IMR-90 (cell line): ENCODE results near the gene PCNP. TPM values are rescaled to one million over a fixed set of nuclear protein-coding genes. Genes with fewer than 3 reads are reported as not detected.

Experiments used
- ATAC-seq: fragments of 200-7000 bp; cut with Tn5 transposase; 2 replicates; pipeline ENCODE4 v1.9.1; 2020; ENCODE audit warnings: low read depth, mild to moderate bottlenecking, moderate library complexity
- BruUV-seq: library from RNA; stranded (reverse); fragments of 400-500 nt; replicated peaks from 2 replicates; lab custom pipeline; 2021; lab: Mats Ljungman, UMichigan
- CTCF ChIA-PET: fragments of 300-600 bp; formaldehyde crosslinking; extraction: SDS; loops from one replicate; lab custom pipeline; 2021; ENCODE audit warnings: antibody characterized with exemption; lab: Yijun Ruan, JAX
- POLR2A ChIA-PET: fragments of 300-600 bp; sonication (Branson Sonifier 250); formaldehyde crosslinking; loops from one replicate; lab custom pipeline; 2022; ENCODE audit warnings: antibody characterized with exemption; ENCODE audit not compliant: unreplicated experiment; lab: Charles Lee
- DNase-seq: peaks from one replicate; pipeline ENCODE4 v3.0.0; 2013
- H2AFZ ChIP-seq: replicated peaks from 2 replicates; pipeline ENCODE3; 2013; ENCODE audit warnings: low read length, mild to moderate bottlenecking; ENCODE audit not compliant: poor library complexity
- H2AK5ac ChIP-seq: 2 replicates; pipeline ENCODE4 v1.6.1; 2013; ENCODE audit warnings: low read depth, low read length, inconsistent platforms
- H2AK9ac ChIP-seq: replicated peaks from 2 replicates; pipeline ENCODE3; 2013; ENCODE audit warnings: mild to moderate bottlenecking, low read depth, low read length, moderate library complexity; ENCODE audit not compliant: poor library complexity
- H2BK120ac ChIP-seq: 2 replicates; pipeline ENCODE4 v1.6.1; 2013; ENCODE audit warnings: low read depth, low read length, inconsistent platforms
- H2BK15ac ChIP-seq: 3 replicates; pipeline ENCODE4 v1.6.1; 2013; ENCODE audit warnings: low read depth, low read length, inconsistent platforms
- H2BK20ac ChIP-seq: 2 replicates; pipeline ENCODE4 v1.6.1; 2013; ENCODE audit warnings: low read depth, mild to moderate bottlenecking, inconsistent platforms, low read length, moderate library complexity
- H2BK5ac ChIP-seq: 2 replicates; pipeline ENCODE4 v1.6.1; 2013; ENCODE audit warnings: mild to moderate bottlenecking, low read depth, low read length, inconsistent platforms; ENCODE audit not compliant: poor library complexity, severe bottlenecking
- H3K14ac ChIP-seq: replicated peaks from 2 replicates; pipeline ENCODE4 v1.6.1; 2013; ENCODE audit warnings: low read depth, low read length, inconsistent platforms
- H3K18ac ChIP-seq: 2 replicates; pipeline ENCODE4 v1.6.1; 2013; ENCODE audit warnings: low read depth, low read length, control low read depth
- H3K23ac ChIP-seq: 2 replicates; pipeline ENCODE4 v1.6.1; 2013; ENCODE audit warnings: low read depth, low read length, inconsistent platforms
- H3K27ac ChIP-seq: 2 replicates; pipeline ENCODE4 v1.5.1; 2013; ENCODE audit warnings: mild to moderate bottlenecking, control low read depth, low read length; ENCODE audit not compliant: insufficient read depth
- H3K27me3 ChIP-seq: 2 replicates; pipeline ENCODE4 v1.6.1; 2013; ENCODE audit warnings: low read length; ENCODE audit not compliant: control insufficient read depth, insufficient read depth
- H3K36me3 ChIP-seq: 2 replicates; pipeline ENCODE4 v1.6.1; 2013; ENCODE audit warnings: low read length, mixed read lengths; ENCODE audit not compliant: control insufficient read depth, insufficient read depth
- H3K4ac ChIP-seq: 2 replicates; pipeline ENCODE4 v1.6.1; 2013; ENCODE audit warnings: low read depth, low read length, inconsistent platforms
- H3K4me1 ChIP-seq: 2 replicates; pipeline ENCODE4 v1.6.1; 2013; ENCODE audit warnings: low read length, mixed read lengths; ENCODE audit not compliant: control insufficient read depth, insufficient read depth
- H3K4me2 ChIP-seq: 2 replicates; pipeline ENCODE4 v1.6.1; 2013; ENCODE audit warnings: low read depth, mild to moderate bottlenecking, control low read depth, low read length, moderate library complexity
- H3K4me3 ChIP-seq: 2 replicates; pipeline ENCODE4 v1.5.1; 2013; ENCODE audit warnings: low read depth, mild to moderate bottlenecking, control low read depth, low read length, moderate library complexity; ENCODE audit not compliant: insufficient read depth
- H3K56ac ChIP-seq: 2 replicates; pipeline ENCODE4 v1.6.1; 2013; ENCODE audit warnings: low read length, inconsistent platforms; ENCODE audit not compliant: insufficient read depth; ENCODE audit errors: extremely low read depth
- H3K79me1 ChIP-seq, 2 experiments: 2 replicates each; pipeline ENCODE4 v1.6.1; 2013; ENCODE audit warnings: low read length in 2 of 2, inconsistent platforms in 1 of 2, low read depth in 1 of 2
- H3K9ac ChIP-seq: 2 replicates; pipeline ENCODE4 v1.6.1; 2013; ENCODE audit warnings: low read depth, low read length, control low read depth
- H3K9me1 ChIP-seq: 2 replicates; pipeline ENCODE4 v1.6.1; 2013; ENCODE audit warnings: low read length, inconsistent platforms; ENCODE audit not compliant: insufficient read depth
- H3K9me3 ChIP-seq: 2 replicates; pipeline ENCODE4 v1.6.1; 2013; ENCODE audit warnings: low read length; ENCODE audit not compliant: control insufficient read depth, insufficient read depth
- H4K20me1 ChIP-seq: 2 replicates; pipeline ENCODE4 v1.6.1; 2013; ENCODE audit warnings: low read length, inconsistent platforms; ENCODE audit not compliant: insufficient read depth
- H4K5ac ChIP-seq: 2 replicates; pipeline ENCODE4 v1.6.1; 2013; ENCODE audit warnings: mild to moderate bottlenecking, low read depth, low read length, control low read depth
- H4K8ac ChIP-seq, 2 experiments: 2 replicates each; pipeline ENCODE4 v1.6.1; 2013; ENCODE audit warnings: low read depth in 2 of 2, low read length in 2 of 2, control low read depth in 1 of 2, inconsistent platforms in 1 of 2
- H4K91ac ChIP-seq: 2 replicates; pipeline ENCODE4 v1.6.1; 2013; ENCODE audit warnings: low read depth, low read length, inconsistent platforms; ENCODE audit not compliant: insufficient read depth
- BHLHE40 ChIP-seq: fragments of 150-350 bp; IDR thresholded peaks from 2 replicates; pipeline ENCODE4 v1.6.1; 2016; ENCODE audit warnings: mild to moderate bottlenecking, low read depth, low read length
- CEBPB ChIP-seq: IDR thresholded peaks from 2 replicates; pipeline ENCODE4 v1.6.1; 2012; ENCODE audit warnings: low read depth, low read length, improper control_type of control experiment
- CHD1 ChIP-seq: IDR thresholded peaks from 2 replicates; pipeline ENCODE4 v1.6.1; 2012; ENCODE audit warnings: low read depth, low read length, improper control_type of control experiment
- CTCF ChIP-seq: conservative IDR thresholded peaks from 2 replicates; pipeline ENCODE4 v1.5.1; 2012; ENCODE audit warnings: mild to moderate bottlenecking, low read depth, low read length, improper control_type of control experiment
- FOS ChIP-seq: fragments of 150-350 bp; IDR thresholded peaks from 2 replicates; pipeline ENCODE4 v1.6.1; 2016; ENCODE audit warnings: low read depth, low read length
- MAFK ChIP-seq: IDR thresholded peaks from 2 replicates; pipeline ENCODE4 v1.6.1; 2012; ENCODE audit warnings: low read depth, low read length, improper control_type of control experiment
- MAZ ChIP-seq: IDR thresholded peaks from 2 replicates; pipeline ENCODE4 v1.6.1; 2012; ENCODE audit warnings: low read depth, mild to moderate bottlenecking, low read length, improper control_type of control experiment, moderate library complexity, borderline replicate concordance
- MXI1 ChIP-seq: IDR thresholded peaks from 2 replicates; pipeline ENCODE4 v1.6.1; 2012; ENCODE audit warnings: low read depth, mild to moderate bottlenecking, low read length, moderate library complexity, borderline replicate concordance
- NFE2L2 ChIP-seq: fragments of 150-350 bp; IDR thresholded peaks from 2 replicates; pipeline ENCODE4 v1.6.1; 2016; ENCODE audit warnings: low read depth, mild to moderate bottlenecking, low read length
- POLR2A ChIP-seq: IDR thresholded peaks from 2 replicates; pipeline ENCODE4 v1.6.1; 2012; ENCODE audit warnings: mild to moderate bottlenecking, low read depth, low read length
- RAD21 ChIP-seq: IDR thresholded peaks from 2 replicates; pipeline ENCODE4 v1.6.1; 2012; ENCODE audit warnings: low read length, improper control_type of control experiment
- RCOR1 ChIP-seq: IDR thresholded peaks from 2 replicates; pipeline ENCODE4 v1.6.1; 2012; ENCODE audit warnings: mild to moderate bottlenecking, low read length, improper control_type of control experiment; ENCODE audit not compliant: insufficient replicate concordance
- RFX5 ChIP-seq: IDR thresholded peaks from 2 replicates; pipeline ENCODE4 v1.8.0; 2012; ENCODE audit warnings: low read depth, mild to moderate bottlenecking, low read length, moderate library complexity
- SMC3 ChIP-seq: fragments of 150-350 bp; IDR thresholded peaks from 2 replicates; pipeline ENCODE4 v1.6.1; 2016; ENCODE audit warnings: low read depth, mild to moderate bottlenecking, antibody characterized with exemption, low read length, moderate library complexity
- WGBS, 2 experiments: methylation state at CpG; one replicate each; pipeline versions ENCODE4 v1.1.5 to v1.1.7; 2013; ENCODE audit warnings: missing lambda C conversion rate in 2 of 2; ENCODE audit not compliant: insufficient read length in 1 of 2; ENCODE audit errors: extremely low coverage in 2 of 2; 5-methylcytosine and 5-hydroxymethylcytosine counted together
- dilution Hi-C: fragments of 300-500 bp; cut with HindIII; formaldehyde crosslinking; loops from one replicate; pipeline ENCODE4 v1.14.3; 2018; ENCODE audit warnings: low sequenced_read_pairs; ENCODE audit not compliant: unreplicated experiment
- in situ Hi-C: fragments of 300-500 bp; cut with MboI; formaldehyde crosslinking; loops from 3 replicates; pipeline ENCODE4 v1.14.3; 2019; ENCODE audit warnings: low sequenced_read_pairs, inconsistent platforms, mixed read lengths
- intact Hi-C: fragments of 100-400 bp; cut with micrococcal nuclease; formaldehyde crosslinking; loops from 2 replicates; pipeline ENCODE4 v1.10.0; 2022
- polyA plus RNA-seq, 3 experiments: library from polyadenylated mRNA; depleted of rRNA; stranded (reverse); fragments of >200 nt; gene quantifications; 2 replicates each; pipeline ENCODE4 v1.2.3, GENCODE V29; 2012; ENCODE audit warnings: low replicate concordance in 1 of 3
- total RNA-seq: library from RNA; depleted of rRNA; stranded (reverse); fragments of >200 nt; gene quantifications from 2 replicates; pipeline ENCODE4 v1.2.3, GENCODE V29; 2012
- TF ChIP-seq, protein P1 (sequence below): fragments of 150-350 bp; IDR thresholded peaks from 2 replicates; pipeline ENCODE4 v1.6.1; 2017; ENCODE audit warnings: mild to moderate bottlenecking, antibody characterized with exemption, low read length, low read depth
- TF ChIP-seq, protein P2 (sequence below): fragments of 150-350 bp; IDR thresholded peaks from 2 replicates; pipeline ENCODE4 v1.6.1; 2016; ENCODE audit warnings: low read depth, mild to moderate bottlenecking, low read length, moderate library complexity, borderline replicate concordance

PCNP gene
- total and polyA plus RNA-seq, 2 of the 4 experiments (the other 2 are of a cell fraction) = 34.6 to 53.2 TPM

GRCh38 chr3:101633186-101633585 lies 59.2 kb downstream of the PCNP start:
- dilution Hi-C loops = no loop called here
- no peak overlapping the region for H3K23ac ChIP-seq
- ChIA-PET POLR2A (no interaction called here), CTCF (no interaction called here)
- H3K27me3 ChIP-seq = peaks cover 5% of the 10 kb centered on the region; the same call in 1 of the 2 replicates
- H2AFZ ChIP-seq = no peak overlapping the region
- in situ Hi-C loops = no loop called here
- no peaks in the 10 kb centered on the region for H3K4me1 ChIP-seq
- H2AK9ac ChIP-seq = no peak overlapping the region
- no peaks in the 10 kb centered on the region for H3K9me1 ChIP-seq
- TF ChIP-seq RAD21 (no peak), BHLHE40 (no peak), CEBPB (no peak), RFX5 (no peak), MAZ (no peak), CTCF (no peak), MXI1 (no peak), MAFK (no peak), CHD1 (no peak), POLR2A (no peak), NFE2L2 (no peak), RCOR1 (no peak), FOS (no peak), SMC3 (no peak)
- TF ChIP-seq, protein P1, sequence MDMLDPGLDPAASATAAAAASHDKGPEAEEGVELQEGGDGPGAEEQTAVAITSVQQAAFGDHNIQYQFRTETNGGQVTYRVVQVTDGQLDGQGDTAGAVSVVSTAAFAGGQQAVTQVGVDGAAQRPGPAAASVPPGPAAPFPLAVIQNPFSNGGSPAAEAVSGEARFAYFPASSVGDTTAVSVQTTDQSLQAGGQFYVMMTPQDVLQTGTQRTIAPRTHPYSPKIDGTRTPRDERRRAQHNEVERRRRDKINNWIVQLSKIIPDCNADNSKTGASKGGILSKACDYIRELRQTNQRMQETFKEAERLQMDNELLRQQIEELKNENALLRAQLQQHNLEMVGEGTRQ = no peak
- TF ChIP-seq, protein P2, sequence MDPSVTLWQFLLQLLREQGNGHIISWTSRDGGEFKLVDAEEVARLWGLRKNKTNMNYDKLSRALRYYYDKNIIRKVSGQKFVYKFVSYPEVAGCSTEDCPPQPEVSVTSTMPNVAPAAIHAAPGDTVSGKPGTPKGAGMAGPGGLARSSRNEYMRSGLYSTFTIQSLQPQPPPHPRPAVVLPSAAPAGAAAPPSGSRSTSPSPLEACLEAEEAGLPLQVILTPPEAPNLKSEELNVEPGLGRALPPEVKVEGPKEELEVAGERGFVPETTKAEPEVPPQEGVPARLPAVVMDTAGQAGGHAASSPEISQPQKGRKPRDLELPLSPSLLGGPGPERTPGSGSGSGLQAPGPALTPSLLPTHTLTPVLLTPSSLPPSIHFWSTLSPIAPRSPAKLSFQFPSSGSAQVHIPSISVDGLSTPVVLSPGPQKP = no peak
- no peak overlapping the region for H3K4me3 ChIP-seq
- DNase-seq (no peak), ATAC-seq (no peak)
- intact Hi-C loops = no loop called here
- H3K27ac ChIP-seq = no peak overlapping the region
- no peak overlapping the region for H4K8ac ChIP-seq
- H2AK5ac ChIP-seq = no peak overlapping the region
- H3K18ac ChIP-seq = no peak overlapping the region
- no peak overlapping the region for H2BK20ac ChIP-seq
- no peak overlapping the region for H2BK5ac ChIP-seq
- H4K20me1 ChIP-seq = no peaks in the 10 kb centered on the region
- H2BK15ac ChIP-seq = no peak overlapping the region
- no peaks in the 10 kb centered on the region for H3K36me3 ChIP-seq
- no peak overlapping the region for H3K9ac ChIP-seq
- H3K4me2 ChIP-seq = no peak overlapping the region
- no peaks in the 10 kb centered on the region for H3K79me1 ChIP-seq
- no peak overlapping the region for H4K5ac ChIP-seq
- no TSS peak for BruUV-seq
- H3K56ac ChIP-seq = no peak overlapping the region
- H2BK120ac ChIP-seq = no peak overlapping the region
- no peaks in the 10 kb centered on the region for H3K9me3 ChIP-seq
- H4K91ac ChIP-seq = no peak overlapping the region
- no peak overlapping the region for H3K4ac ChIP-seq
- H3K14ac ChIP-seq = no peak overlapping the region
- WGBS, 2 experiments = no CpG with 5 or more reads among the region's 10 CpGs
